ENCODE measurements around the gene EGFLAM. TPM values are rescaled to one million over a fixed set of nuclear protein-coding genes. Genes with fewer than 3 reads are reported as not detected.

EGFLAM gene
- total and polyA plus RNA-seq, 9 of the 15 experiments (the other 6 are each of a cell fraction or from before 2014, with no cell fraction given) = 0.09 to 2.5 (median 1.0) TPM

- TF ChIP-seq KLF1 (tag; IDR thresholded peaks at IDR 0.05) (no peak), SFPQ (IDR thresholded peaks at IDR 0.05; ENCODE audit: low read depth, low read length) (no peak), L3MBTL2 (IDR thresholded peaks at IDR 0.05) (no peak), BRF2 (IDR thresholded peaks at IDR 0.05; ENCODE audit: borderline replicate concordance, insufficient read depth, insufficient read length) (no peak), BCLAF1 (IDR thresholded peaks at IDR 0.05; ENCODE audit: borderline replicate concordance in 1 of 2, control insufficient read depth in 1 of 2, low read depth in 2 of 2, low read length in 1 of 2) (no peak), RBM25 (IDR thresholded peaks at IDR 0.05; ENCODE audit: low read depth, low read length, severe bottlenecking) (no peak), AFF1 (IDR thresholded peaks at IDR 0.05; ENCODE audit: low read depth in 1 of 2, partially characterized antibody in 2 of 2) (no peak), ZNF740 (CRISPR knock-in tag; IDR thresholded peaks at IDR 0.05) (no peak), ZNF740 (tag; IDR thresholded peaks at IDR 0.05) (no peak), SREBF1 (IDR thresholded peaks at IDR 0.05; ENCODE audit: borderline replicate concordance, low read depth, low read length) (no peak), IRF1 (CRISPR knock-in tag; IDR thresholded peaks at IDR 0.05; ENCODE audit: borderline replicate concordance) (no peak), ARHGAP35 (IDR thresholded peaks at IDR 0.05; ENCODE audit: partially characterized antibody) (no peak), XRCC4 (IDR thresholded peaks at IDR 0.05; ENCODE audit: extremely low read depth, insufficient read depth, insufficient read length) (no peak)
Measured at GRCh38 chr5:38226091-38226490, 32.3 kb upstream of the EGFLAM start (continued).

All from K562 (cell line).